DMS79 treated with DMSO at 0.1 percent for 48 hours (cell line): ENCODE data around the gene GYPE.
"Not testable (repeated sequence)": the region's sequence is repeated elsewhere in the genome, so short reads cannot be mapped to it uniquely, and the experiment has no call there.

Experiments
- DNase-seq: peaks from one replicate; lab custom pipeline; 2025; lab: John Stamatoyannopoulos, UW

GYPE gene

DNA sequence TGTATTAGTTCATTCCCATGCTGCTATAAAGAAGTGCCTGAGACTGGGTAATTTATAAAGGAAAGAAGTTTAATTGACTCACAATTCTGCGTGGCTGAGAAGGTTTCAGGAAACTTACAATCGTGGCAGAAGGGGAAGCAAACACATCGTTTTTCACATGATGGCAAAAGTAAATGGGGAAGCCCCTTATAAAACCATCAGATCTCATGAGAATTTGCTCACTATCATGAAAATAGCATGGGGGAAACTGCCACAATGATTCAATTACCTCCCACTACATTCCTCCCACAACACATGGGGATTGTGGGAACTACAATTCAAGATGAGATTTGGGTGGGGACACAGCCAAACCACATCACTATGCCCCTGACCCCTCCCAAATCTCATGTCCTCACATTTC lies 35.4 kb downstream of the GYPE start:
- not testable (repeated sequence) for DNase-seq

DNA sequence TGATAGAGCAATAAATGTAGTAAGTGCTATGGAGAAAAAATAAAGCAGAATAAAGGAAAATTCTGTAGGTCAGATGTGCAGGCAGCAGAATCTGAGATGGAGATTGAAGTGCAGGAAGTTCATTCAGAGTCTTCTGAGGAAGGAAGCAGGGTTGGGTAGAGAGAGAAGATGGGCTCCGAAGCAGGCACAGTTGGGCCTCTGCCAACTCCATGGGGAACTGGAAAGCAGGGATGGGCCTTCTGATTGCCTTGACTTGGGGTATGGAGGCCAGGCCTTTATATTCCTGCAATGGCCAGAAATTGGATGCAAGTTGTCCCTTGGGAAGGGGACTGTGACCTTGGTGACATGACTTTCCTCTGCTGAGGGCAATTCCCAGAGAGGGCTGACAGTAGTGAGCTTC lies 42.6 kb downstream of the GYPE start:
- not testable (repeated sequence) for DNase-seq

DNA sequence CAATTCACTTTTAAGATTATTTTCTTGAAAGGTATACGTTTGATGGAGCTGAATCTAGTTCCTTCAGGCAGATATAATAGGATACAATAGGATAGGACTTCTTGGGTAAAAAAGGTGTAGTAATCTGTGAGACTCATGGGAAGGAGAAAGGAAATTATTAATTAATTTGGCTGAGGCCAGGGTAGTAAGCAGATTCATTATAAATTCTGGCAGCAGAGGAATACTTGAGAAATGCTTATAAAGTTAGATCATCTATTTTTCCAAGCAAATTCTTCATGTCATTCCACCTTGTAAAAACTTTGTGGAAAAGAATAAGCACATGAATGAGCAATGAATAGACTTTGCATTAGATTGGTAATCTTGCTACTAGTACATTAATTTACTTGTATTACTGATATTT lies 46.9 kb downstream of the GYPE start:
- DNase-seq = no peak

DNA sequence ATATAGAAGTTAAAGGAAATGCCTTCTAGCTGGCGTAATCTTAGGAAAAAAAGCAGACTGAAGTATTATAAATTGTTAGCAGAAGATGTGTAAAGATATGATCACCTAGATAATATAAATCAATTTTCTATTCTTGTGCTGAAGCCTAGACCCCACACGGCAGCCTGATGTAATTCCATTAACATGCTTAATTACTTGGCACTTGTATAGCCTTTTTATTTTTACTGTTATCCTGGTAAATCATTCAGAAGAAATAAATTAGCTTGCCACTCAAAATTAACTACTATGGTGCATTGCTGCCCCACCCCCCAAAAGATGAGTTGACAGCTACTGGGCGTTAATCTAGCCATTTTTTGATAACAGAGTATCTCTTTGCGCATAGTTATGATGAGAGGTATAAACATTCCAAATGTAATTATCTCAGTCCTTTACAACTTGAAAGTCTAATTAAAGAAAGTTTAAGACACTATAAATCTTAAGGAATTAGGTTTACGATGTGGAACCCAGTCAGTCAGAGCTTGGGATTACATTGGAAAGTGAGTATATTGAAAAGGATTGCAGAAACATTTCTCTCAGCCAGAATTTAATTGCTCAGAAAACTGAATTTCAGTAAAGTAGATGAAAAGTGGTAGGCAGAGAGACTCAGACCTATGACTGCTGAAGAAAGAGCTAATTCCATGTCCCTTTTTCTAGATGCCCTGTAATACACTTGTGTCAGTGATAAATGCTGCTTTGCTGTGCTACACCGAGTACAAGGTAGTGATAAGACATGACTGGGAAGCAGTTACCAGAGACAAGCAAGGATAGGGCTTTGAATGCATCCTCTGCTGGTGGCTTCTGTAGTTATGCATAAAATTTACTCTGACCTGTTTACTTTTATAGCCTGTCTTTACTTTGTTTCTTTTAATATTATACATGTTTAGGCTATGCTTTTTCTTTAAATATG lies 47.7 kb downstream of the GYPE start:
- not testable (repeated sequence) for DNase-seq

GRCh38 chr4:143856017-143856557 lies 49.3 kb downstream of the GYPE start:
- DNase-seq = not testable (repeated sequence)

DNA sequence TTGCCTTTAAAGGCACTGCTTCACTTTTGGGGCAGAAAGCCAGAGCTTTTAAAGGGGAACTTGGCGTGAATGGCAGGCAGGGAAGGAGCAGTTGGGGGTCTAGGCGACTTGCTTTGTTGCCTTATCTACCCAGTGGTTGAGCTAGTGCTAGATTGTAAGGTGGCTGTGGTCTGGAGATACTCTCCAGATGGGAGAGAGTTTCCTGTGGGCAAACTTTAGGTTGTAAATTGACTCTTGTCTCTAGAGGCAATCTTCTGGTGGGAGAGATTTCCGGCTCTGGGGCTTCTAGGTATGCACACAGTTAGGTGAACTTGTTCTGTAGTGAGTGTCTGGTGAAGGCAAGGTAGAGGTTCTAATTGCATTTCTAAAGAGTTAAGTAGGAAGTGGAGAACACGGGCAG lies 50.7 kb downstream of the GYPE start:
- DNase-seq = not testable (repeated sequence)

- DNase-seq = not testable (repeated sequence)
These were observed 56.1 kb downstream of the GYPE start for GRCh38 chr4:143849296-143849695.

GRCh38 chr4:143843506-143843832 lies 61.9 kb downstream of the GYPE start:
- not testable (repeated sequence) for DNase-seq

- not testable (repeated sequence) for DNase-seq
These were observed 62.5 kb downstream of the GYPE start for GRCh38 chr4:143842624-143843505.

DNA sequence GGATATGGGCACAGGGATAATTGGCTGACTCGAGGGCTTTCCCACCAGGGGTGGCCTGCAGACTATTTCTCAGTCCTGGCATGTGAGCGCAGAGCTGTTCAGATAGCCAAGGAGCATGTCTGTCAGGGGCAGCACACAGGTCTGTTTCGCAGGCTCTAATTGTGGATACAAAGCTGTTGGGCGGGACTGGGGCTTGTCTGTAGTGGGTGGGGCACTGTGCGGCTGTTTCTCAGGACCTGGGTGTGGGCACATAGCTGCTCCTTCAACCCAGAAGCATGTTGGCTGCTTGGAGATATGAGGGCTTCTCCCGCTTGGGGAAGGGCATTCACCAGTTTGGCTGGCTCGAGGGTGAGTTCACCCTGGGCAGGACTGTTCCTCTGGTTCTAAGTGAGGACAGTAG lies 65.9 kb downstream of the GYPE start:
- not testable (repeated sequence) for DNase-seq

- DNase-seq = not testable (repeated sequence)
These were observed 71.2 kb downstream of the GYPE start for GRCh38 chr4:143834196-143834595.

DNA sequence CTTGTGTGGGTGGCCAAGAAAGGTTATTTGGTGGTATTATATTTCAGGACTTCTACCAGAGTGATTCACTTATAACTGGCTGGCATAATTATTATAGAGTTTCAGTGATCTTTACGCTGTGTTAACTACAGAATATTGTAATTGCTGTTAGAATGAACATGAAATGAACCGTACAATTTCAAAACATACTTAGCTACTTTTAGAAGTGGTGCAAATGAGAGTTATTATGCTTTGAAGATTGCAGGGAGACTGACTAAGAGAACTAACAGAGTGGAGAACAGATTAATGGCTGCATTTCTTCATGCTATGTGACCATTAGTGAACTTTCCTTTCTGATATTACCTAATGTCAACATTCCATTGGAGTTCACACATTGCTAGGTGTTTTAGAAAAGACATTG lies 71.7 kb downstream of the GYPE start:
- not testable (repeated sequence) for DNase-seq

GRCh38 chr4:143830576-143830975 lies 74.8 kb downstream of the GYPE start:
- DNase-seq = not testable (repeated sequence)

DNA sequence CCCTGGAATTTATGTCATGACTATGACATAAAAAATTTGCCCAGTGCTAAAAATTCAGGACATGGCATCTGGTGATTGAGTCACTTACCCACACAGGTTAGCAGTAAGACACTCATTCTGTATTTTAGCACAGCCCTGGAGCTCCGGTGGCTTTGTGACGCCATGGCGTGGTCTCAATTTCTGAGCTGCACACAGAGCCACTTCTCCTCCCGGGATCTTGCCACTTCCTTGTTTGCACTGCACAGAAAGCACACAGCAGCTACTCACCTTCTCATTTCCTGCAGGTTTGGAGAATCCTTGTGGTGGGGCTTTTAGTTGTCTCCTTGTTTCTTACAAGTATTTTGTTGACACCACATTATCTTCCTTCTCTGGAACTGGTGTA lies 76.1 kb downstream of the GYPE start:
- not testable (repeated sequence) for DNase-seq
